Choroid plexus epithelial cell (primary cell): Measurements from ENCODE around the gene CAMSAP2.

Source experiments
- DNase-seq: peaks from one replicate; pipeline ENCODE4 v3.0.0-alpha.2; 2010; ENCODE audit warnings: low read depth
- H3K4me3 ChIP-seq: 2 replicates; pipeline ENCODE4 v1.5.1; 2011; ENCODE audit warnings: low read depth, mild to moderate bottlenecking, control low read depth, low read length, moderate library complexity
- TF ChIP-seq, protein P1 (sequence below): conservative IDR thresholded peaks from 2 replicates; pipeline ENCODE4 v1.5.1; 2011; ENCODE audit warnings: low read depth, mild to moderate bottlenecking, control low read depth, inconsistent platforms, low read length, moderate library complexity

The CAMSAP2 gene

DNA sequence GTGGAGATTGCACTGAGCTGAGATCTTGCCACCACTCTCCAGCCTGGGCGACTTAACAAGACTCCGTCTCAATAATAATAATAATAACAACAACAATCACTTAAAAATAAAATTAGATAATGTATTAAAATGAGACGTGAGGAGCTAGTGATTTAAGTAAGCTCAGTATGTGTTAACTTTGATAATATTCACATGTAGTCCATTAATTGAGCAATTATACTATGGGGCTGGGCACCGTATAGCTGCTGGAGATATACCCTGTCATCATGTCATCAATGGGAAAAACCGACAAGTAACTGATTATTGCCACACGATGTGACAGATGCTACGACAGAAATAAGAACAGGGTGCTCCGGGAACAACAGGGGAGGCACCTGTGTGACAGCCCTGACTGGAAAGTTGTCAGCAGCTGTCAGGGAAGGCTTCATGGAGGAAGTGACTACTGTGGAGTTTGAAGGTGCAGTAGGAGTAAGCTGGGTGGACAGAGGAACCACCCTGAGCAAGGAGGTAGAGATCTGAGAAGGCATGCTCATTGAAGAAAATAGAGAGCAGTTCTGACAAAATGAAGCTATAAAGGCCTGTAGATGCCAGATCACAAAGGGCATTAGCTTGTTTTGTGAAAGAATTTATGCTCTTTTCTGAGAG lies 924 bp upstream of the CAMSAP2 start:
- no peak overlapping the region for H3K4me3 ChIP-seq
- no peak for DNase-seq
- TF ChIP-seq, protein P1, sequence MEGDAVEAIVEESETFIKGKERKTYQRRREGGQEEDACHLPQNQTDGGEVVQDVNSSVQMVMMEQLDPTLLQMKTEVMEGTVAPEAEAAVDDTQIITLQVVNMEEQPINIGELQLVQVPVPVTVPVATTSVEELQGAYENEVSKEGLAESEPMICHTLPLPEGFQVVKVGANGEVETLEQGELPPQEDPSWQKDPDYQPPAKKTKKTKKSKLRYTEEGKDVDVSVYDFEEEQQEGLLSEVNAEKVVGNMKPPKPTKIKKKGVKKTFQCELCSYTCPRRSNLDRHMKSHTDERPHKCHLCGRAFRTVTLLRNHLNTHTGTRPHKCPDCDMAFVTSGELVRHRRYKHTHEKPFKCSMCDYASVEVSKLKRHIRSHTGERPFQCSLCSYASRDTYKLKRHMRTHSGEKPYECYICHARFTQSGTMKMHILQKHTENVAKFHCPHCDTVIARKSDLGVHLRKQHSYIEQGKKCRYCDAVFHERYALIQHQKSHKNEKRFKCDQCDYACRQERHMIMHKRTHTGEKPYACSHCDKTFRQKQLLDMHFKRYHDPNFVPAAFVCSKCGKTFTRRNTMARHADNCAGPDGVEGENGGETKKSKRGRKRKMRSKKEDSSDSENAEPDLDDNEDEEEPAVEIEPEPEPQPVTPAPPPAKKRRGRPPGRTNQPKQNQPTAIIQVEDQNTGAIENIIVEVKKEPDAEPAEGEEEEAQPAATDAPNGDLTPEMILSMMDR = no peak

DNA sequence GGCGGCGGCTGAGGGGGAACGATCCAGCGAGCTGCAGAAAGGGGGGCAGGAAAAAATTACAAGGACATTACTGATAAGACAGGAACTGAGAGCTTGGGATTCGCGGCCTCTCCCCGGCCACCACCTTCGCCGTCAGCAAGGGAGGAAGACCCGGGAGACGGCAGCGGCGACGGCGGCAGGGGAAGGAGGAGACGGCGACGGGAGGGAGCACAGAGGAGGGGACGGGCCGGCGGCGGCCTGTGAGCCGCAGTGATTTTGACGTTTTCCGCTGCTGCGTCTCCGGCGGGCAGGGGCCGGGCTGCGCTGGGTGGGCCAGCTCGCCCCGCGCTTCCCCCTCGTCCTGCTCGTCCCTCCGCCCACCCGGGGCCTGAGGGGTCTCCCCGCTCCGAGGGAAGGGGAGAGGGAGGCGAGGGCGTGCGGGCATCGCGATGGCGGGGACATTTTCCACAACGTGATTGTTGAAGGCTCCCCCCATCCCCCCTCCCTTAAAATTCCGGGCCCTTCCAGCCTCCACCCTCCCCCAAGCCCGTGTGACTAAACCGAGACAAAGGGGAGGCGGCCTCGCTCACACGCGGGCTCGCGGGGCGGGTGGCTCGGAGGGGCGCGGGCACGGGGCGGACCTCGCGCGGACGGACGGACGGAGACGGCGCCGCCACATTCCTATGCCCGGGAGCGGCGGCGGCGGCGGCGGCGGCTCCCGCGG lies 407 bp downstream of the CAMSAP2 start:
- peak overlapping the region; percentile 96 for H3K4me3 ChIP-seq
- peak; percentile 79 for DNase-seq
- TF ChIP-seq, protein P1 = no peak

DNA sequence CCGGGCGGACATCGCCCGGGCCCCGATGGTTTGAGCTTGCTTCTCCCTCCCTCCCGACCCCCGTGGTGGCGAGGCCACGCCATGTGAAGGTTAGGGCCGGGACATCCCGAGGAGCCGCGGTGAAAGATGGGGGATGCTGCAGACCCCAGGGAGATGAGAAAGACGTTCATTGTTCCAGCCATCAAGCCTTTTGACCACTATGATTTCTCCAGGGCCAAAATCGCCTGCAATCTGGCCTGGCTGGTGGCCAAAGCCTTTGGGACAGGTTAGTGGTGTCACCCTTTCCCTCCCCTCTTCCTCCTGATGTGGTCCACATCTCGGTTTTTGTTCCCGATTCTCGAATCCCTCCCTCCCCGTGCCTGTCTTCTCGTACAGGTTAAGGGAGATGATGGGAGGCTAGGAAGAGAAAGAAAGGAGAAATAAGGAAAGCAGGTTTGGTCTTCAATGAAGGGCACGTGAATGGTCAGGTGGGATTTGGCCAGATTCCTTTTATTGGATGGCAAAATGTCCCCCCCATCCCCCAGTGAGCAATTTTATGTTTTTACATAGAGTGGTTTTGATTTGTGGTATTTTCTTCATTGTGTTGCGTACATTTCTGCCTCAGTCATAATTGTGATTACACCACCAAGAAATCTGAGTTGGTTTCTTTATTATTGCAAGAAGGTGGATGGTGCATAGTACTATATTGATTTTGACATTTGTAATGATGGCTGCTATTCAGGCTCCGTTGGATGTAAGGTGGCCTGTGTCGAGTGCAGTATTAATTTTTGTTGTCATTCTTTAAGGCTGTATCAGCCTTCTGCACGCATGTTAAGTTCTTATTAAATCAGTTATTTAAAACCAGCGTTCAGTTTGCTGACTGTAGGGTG lies 1.2 kb downstream of the CAMSAP2 start:
- DNase-seq = peak; percentile 40
- H3K4me3 ChIP-seq = peak overlapping the region; percentile 96
- TF ChIP-seq, protein P1 = no peak

DNA sequence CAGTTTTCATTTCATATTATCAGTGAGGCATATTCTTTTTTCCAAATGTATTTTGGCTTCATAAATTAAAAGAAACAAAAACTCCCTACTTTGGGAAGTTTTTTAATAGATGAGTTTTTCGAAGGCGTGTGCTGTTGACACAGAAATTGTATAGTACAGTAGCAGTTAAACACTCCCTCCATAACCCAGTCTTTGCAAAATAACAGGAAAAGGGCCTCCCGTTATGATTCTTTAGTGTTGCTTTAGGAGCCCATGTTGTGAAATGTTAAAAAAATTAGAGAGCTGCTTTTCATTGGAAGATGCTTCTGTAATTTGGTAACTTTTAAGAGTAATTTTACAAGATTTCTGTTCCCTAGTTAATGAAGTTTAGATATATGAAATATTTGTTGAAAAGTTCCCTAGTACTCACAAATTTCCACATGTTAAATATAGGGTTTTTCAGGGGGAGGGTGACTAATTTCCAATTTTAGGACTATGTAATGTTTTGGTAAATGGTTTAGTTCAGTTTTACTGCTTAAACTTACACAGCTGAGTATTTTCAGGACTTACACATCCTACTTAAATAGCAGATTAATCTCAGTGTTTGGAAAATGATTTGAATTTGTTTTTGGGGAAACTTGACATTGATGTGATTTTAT lies 2.0 kb downstream of the CAMSAP2 start:
- TF ChIP-seq, protein P1 = no peak
- peak overlapping the region; percentile 96 for H3K4me3 ChIP-seq
- peak; percentile 18 for DNase-seq

DNA sequence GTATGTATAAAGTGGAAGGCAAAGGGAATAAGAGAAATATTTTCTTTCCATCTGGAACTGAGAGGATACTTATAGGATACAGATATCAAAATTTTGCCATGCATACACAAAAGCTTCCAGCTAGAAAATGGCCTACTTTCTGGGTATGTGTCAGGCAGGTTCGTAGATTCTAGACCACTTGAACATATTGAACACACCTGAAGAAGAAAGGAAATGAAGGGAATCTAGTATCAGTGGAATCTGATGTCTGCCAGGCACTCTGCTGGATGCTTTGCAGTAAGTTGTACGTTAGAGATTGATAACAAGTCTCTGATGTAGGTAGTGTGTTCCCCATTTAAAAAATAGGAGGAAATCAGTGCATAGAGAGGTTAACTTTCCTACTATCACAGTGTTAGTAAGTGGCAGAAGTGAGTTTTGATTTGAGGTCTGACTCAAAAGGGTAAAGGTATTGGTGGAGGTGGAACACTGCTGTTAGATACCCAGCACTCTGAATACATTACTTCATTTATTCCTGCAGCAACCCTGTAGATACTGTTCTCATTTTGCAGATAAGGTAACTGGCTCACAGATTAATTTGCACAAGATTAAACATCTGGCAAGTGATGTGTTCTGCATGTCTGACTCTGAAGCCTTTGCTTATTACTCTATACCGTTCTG lies 3.0 kb downstream of the CAMSAP2 start:
- peak overlapping the region; percentile 96 for H3K4me3 ChIP-seq
- no peak for DNase-seq

DNA sequence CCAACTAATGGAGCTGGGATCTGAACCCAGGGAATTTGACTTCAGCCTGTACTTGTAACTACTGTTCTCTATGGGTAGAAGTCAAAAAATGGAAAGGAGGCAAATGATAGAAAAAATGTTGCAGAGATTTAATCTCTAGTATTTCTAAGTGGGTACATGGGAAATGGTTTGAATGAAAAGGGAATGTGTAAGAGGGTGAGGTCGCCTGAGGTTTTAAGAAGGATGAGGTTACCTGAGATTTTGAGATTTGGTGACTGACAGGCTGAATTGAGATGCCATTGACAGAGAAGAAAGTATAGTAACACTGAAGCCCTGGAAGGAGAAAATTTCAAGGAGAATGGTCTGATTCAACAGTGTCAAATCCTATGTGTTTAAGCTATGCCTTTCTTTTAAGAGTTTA lies 5.5 kb downstream of the CAMSAP2 start:
- no peak overlapping the region for H3K4me3 ChIP-seq
- TF ChIP-seq, protein P1 = no peak
- DNase-seq = no peak

More for the DNA sequence above, 3.0 kb downstream of the CAMSAP2 start:
- TF ChIP-seq, protein P1 = no peak
